HS-27A (cell line): ENCODE results near the gene GALR2.
"Not testable (repeated sequence)": the region's sequence is repeated elsewhere in the genome, so short reads cannot be mapped to it uniquely, and the experiment has no call there.

Source experiments
- DNase-seq: peaks from one replicate; pipeline ENCODE4 v3.0.0-alpha.2; 2012; ENCODE audit warnings: low read depth, missing footprints

Gene GALR2, protein sequence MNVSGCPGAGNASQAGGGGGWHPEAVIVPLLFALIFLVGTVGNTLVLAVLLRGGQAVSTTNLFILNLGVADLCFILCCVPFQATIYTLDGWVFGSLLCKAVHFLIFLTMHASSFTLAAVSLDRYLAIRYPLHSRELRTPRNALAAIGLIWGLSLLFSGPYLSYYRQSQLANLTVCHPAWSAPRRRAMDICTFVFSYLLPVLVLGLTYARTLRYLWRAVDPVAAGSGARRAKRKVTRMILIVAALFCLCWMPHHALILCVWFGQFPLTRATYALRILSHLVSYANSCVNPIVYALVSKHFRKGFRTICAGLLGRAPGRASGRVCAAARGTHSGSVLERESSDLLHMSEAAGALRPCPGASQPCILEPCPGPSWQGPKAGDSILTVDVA

DNA sequence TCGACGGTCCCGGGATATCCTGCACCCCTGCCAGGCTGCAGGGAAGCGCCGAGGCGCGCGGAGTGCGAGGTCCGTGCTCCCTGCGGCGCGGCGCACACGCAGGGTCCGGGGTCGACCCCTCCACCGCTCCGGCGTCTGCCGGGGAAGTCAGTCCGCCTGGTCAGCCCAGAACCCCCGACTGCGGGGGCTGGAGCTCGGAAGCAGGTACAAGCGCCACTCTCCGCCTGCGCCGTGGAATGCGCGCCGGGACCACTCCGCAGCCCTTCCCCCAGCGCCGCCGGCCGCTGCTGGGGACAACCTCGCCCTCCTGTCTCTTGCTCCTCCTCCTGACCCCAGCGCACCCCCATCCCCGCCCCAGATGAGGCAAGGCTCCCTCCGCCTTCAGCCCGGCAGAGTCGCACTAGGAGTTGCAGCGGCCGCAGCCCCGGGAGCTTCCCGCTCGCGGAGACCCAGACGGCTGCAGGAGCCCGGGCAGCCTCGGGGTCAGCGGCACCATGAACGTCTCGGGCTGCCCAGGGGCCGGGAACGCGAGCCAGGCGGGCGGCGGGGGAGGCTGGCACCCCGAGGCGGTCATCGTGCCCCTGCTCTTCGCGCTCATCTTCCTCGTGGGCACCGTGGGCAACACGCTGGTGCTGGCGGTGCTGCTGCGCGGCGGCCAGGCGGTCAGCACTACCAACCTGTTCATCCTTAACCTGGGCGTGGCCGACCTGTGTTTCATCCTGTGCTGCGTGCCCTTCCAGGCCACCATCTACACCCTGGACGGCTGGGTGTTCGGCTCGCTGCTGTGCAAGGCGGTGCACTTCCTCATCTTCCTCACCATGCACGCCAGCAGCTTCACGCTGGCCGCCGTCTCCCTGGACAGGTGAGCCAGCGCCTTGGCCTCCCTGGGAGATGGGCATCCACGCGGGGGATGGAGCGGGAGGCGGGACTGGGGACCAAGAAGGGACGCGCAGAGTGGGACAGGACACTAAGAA is at the start of gene GALR2:
GALR2 (plus strand) TSS at position 392 of the 974 bp plus-strand sequence; CDS start at position 495, 103 bp downstream.
- no peak for DNase-seq

DNA sequence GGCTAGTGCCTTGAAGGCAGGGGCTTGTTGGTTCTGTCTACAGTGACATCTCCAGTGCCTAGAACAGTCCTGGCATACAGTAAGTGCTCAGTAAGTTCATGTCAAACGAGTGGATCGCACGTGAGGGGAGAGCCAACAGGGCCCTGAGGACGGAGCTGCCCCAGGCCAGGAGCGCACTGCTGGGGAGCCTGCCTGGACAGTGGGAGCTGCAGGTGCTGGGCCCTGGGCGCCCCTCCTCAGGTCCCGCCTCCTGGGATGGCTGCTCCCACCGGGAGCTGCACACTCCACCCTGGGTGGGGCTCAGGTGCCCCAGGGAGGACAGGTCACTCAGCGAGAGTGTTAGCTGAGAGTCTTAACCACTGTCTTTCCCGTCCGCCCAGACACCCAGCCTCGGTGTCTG is 49.3 kb upstream of the GALR2 start:
- DNase-seq: no peak

DNA sequence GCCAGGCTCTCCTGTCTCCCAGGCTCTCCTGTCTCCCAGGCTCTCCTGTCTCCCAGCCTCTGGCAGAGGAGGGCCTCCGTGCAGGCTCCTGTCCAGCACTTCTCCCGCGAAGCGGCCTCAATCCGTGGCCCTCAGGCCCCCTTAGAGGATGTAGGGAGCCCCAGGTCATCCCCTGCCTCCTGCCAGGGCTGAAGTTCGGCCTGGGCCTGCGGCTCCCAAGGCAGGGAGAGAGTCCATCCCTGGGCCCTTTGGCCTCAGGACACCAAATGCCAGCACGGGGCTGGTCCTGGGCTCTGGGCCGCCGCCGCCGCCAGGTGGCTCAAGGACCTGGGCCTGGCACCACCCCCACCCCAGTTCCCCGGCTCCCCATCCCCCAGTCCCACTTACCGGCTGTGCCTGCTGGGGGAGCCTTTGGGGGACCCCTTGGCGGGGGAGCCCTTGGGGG is 47.8 kb upstream of the GALR2 start:
- no peak for DNase-seq

DNA sequence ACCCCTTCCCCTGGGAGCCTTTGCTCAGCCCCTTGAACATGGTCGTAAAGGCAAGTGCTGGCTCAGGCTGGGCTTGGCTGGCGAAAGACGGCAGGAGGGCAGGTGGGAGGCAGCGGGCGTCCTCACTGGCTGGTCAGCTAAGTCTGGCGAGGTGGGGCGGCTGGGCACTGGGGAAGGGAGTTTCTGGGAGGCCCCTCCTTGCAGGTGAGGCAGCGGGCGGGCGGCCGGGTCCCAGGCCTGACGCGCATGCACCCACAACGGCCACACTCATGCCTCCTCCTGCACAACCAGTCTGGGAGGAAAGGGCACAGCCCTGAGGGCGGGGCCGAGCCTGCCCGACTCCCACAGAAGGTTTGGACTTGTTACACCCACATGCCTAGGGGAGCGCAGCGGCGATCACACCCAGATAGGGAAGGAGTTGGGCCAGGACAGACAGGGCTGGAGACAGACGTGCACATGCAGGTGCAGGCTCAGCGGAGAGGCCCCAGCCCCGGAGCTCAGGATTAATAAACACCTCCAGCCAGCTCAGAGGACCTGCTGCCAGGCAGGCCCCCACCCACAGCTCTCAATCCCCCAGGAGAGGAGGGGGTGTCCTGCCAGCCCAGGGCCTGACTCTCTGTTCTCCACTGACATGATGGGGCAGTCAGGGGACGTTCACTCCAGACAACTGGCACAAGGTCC is 47.3 kb upstream of the GALR2 start, which contains the start of gene EVPL:
EVPL (minus strand) TSS at position 148 of the 681 bp plus-strand sequence; CDS start at position 40, 108 bp downstream.
- no peak for DNase-seq

DNA sequence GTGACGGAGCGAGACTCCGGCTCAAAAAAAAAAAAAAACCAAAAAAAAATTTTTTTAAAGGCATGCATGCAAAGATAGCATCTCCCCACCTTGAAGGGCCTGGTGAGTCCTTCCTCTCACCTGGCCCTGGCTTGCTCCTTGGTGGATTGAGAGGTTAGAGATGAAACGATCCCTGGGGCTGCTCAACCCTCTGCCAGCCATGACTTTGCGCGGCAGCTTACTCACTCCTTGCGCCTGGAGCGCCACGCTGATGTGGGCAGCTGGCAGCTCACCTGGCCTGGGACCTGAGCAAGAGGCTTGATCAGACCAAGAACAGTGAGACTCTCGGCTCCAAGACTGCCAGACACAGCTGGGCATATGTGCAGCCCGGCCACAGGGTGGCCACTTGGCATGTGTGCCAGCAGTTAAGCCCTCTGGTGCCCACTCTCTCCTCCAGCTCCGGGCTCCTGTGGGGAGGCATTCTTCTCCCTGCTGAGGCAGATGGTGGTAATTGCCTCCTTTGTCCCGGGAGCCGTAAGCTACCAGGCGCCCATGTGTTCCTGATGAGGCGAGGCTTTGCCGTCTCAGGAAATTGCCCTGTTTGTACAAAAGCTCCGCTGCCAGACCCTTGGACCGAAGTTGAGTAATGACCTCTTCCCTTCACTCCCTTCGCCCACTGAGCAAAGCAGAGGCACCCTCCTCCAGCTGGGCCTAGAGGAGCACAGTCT is 42.4 kb upstream of the GALR2 start:
- no peak for DNase-seq

DNA sequence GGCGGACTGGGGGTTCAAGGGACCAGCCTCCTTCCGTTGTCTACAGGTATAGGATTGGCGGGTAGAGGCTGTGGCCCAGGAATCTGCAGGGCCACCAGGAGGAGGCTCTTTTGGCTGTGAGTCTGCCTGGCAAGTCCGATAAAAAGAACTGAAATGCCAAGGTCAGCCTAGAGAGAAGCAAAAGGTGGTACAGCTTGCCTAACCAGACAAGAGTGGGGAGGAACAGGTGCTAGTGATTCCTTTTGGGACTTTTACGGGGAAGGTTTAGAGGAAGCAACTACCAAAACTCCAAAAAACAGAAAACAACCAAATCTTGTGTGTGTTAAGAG is 41.8 kb upstream of the GALR2 start:
- no peak for DNase-seq

DNA sequence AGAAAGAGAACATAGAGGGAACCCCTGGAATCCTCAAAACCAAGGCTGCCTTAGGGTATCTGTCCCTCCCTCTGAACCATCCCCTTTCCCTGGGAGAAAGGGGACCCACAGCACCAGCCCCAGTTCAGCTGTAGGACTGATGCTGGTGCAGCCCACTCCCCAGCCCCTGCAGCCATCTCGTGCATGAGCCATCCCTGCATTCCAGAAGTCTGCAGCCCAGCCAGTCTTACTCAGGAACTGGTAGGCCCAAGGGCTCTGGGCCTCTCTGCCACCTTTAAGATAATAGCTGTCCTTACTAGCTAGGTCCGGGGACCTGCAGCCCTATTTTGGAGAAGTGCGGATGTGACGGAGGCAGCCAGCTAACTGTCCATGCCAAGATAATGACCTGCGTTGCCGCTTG is 41.4 kb upstream of the GALR2 start:
- DNase-seq: no peak

DNA sequence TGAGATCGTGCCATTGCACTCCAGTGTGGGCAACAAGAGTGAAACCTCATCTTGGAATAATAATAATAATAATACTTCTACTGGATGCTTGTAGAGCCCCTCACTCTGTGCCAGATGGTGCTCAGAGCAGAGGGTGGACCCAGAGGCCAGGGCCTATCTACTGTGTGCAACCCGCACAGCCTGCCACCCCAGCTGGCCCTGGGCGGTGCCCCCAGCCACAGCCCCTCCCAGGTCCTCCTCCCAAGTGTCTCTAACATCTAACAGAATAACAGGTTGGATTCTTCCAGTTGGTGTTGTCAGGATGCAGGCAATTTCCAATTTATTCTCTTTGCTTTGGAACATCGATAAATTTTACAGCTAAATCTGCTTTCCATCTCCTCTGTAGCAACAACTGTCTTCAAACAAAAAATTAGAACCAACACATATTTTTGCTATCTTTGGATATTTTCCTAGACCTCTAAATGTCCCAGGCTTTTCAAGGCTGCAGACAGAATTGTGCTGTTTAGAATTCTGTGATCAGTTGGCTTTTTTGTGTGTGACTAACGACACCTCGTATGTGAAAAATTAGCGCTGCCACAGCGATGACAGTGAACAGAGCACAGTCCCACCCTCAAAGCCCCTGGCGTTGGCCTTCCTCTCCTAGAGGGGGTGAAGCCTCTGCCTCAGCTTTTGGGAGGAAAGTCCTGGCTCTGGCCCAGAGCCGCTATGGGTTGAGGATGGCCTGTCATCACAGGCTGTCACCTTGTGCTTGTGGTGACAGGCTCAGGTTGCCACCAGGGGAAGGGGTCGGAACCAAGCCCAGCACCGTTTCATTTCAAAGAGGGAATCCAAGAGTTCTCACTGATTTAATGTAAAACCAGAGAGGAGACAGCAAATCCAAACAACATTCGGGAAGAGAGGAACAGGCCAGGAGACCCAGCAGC is 39.9 kb upstream of the GALR2 start:
- DNase-seq: no peak

DNA sequence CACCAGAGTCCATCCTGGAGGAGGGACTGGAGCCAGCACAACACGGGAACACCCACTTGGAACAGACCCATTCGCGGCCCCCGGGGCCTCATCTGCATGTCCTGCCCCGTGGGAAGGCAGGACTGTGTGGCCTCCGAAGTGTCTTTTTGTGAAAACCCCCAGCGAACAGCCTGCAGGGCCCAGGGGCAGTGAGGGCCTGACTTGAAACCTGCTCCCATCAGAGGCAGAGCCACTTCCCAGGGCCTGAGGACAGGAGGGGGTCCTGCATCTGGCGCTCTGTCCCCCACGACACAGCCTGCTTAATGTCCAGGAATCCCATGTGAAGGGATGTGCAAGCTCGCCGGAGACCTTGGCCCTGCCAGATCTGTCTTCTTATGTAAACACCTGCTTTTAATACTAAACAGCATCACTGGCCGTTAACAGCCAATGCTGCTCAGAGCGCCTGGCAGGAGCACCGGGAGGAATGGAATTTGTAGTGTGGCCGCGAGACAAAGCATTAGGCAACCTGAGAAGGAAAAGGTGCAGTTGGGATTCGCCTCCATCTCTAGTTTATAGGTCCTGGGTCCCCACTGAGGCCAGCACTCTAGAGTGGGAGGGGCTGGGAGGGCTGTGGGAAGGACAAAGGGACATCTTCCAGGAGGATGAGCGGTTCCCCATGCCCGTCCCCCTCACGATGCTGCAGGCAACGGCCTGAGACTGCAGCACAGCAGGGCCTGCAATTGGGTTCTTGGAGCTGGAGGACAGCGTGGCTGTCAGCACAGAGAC is 37.9 kb upstream of the GALR2 start:
- DNase-seq: no peak

DNA sequence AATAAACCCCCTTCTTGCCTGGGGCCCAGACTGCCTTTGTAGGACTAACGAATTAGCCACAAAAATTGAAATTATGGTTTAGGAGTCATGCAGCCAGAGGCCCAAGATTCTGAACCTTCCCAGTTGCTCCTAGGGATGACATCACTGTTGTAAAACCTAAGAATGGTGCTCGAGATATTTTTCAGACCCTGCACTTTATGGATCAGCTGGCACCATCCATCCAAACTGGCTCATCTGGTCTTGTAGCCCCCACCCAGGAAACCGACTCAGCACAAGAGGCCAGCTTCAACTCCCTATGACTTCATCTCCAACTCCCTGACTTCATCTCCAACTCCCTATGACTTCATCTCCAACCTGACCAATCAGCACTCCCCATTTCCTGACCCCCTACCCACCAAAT is 36.5 kb upstream of the GALR2 start:
- no peak for DNase-seq

DNA sequence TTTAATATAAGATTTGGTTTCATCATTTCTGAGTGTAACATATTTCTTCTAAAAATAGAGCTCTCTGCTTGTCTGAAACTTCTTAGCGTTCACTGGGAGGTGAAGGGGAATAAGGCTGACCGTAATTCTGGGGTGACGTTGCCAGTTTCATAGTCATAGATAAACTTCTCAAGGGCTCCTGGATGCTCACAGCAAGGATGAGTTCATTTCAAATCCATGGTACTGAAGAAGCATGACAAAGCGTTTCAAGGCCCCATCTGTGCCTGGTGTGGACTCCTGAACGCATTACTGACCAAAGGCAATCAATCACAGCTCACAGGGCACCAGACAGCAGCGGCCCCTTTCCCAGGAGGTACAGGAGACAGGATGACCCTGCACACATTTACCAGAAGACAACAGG is 35.5 kb upstream of the GALR2 start:
- DNase-seq: no peak

DNA sequence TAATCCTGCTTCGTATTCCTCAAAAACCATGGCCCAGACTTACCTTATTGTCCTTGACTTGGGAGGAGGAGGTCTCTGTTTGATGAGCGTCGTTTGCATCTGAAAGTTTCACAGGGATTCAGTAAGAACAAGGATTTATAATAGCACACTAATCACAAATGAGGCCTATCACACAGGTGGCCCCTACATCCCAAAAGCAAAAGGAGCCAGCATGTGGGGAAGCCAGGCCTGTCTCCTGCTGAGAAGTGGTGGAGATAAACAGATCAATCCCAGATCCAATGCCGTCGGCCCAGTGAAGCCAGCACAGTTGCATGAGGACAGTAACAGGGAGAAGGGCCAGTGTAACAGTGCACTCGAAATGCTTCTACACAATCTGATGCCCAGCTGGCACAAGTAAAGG is 34.2 kb upstream of the GALR2 start:
- DNase-seq: no peak

DNA sequence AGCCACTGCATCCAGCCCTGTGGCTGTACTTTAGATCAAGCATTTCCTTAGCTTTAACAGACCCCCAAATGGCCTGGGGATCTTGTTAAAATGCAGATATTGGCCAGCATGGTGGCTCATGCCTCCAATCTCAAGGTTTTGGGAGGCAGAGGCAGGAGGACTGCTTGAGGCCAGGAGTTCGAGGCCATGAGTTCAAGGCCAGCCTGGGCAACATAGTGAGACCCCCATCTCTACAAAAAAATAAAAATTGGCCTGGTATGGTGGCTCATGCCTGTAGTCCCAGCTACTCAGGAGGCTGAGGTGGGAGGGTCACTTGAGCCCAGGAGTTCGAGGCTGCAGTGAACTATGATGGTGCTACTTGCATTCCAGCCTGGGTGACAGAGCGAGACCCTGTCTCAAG is 31.7 kb upstream of the GALR2 start:
- DNase-seq: not testable (repeated sequence)

DNA sequence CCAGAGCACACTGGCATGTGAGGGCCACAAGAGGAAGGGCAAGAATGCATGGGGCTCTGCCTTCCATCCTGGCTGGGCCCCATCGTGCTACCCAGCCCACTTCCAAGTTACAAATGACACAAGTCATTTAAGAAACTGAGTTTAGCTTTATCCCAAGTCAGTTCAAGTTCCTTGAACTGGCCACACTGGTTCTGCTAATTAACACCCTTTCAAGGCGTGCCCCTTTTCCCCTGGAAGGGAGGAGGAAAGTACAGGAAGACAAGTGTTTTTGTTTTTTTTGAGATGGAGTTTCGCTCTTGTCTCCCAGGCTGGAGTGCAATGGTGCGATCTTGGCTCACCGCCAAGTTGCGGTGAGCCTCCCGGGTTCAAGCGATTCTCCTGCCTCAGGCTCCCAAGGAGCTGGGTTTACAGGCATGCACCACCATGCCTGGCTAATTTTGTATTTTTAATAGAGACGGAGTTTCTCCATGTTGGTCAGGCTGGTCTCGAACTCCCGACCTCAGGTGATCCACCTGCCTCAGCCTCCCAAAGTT is 30.0 kb upstream of the GALR2 start:
- DNase-seq: not testable (repeated sequence)

DNA sequence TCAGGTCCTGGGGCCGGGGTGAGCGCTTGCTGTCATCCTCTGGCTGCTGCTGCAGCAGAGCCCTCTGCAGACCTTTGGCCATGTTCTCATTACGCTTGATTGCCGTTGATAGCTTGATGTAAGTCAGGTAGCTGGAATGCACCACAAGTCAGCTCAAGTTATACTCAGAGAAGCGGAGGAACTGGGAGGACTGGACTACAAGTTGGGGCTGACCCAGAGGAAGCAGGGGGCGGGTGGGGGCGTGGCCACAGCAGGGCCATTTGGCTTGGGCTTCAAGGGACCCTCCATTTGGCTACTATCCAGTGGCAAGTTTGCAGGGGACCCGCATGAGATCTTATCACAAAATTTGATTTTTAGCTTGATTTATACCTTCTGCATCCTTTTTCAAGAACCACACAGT is 28.5 kb upstream of the GALR2 start:
- DNase-seq: no peak

DNA sequence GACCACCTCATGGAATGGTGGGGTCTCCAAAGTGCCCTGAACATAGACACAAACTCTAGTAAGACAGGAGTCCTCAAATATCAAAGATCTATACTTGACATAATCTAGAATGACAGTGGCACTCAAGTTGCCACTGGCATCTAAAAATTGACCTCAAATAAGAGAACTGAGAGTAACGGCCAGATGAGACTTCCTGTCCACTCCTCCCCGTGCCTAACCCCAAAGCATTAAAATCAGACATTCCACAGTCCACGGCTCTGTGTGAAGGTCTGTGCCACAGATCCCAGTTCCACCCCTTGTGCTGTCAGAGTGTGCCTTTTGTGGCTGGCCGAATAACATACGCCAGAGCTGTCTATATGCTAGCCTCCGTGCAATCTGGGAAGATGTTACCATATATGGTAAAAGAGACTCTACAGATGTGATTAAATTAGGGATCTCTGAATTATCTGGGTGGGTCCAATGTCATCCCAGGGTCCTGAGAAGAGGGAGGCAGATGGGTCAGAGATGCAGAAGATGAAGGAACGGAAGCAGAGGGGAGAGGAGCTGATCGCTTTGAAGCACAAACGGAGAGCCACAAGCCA is 26.5 kb upstream of the GALR2 start:
- no peak for DNase-seq

DNA sequence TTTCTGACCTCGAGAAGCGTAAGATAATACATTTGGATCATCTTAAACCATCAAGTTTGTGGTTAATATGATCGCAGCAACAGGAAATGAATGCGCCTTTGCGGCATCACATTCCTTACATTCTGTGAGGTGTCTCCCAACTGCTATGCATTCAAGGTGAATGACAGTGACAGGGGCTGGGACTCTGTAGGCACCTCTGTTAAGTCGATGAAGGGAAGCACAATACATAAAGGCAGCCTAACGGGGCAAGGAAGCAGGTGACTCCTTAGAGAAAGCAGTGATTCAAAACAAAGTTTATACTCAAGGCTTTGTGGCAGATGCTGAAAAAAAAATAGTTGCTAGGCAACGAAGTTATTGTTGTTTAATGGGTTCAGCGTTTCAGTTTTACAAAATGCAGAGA is 25.9 kb upstream of the GALR2 start:
- no peak for DNase-seq

DNA sequence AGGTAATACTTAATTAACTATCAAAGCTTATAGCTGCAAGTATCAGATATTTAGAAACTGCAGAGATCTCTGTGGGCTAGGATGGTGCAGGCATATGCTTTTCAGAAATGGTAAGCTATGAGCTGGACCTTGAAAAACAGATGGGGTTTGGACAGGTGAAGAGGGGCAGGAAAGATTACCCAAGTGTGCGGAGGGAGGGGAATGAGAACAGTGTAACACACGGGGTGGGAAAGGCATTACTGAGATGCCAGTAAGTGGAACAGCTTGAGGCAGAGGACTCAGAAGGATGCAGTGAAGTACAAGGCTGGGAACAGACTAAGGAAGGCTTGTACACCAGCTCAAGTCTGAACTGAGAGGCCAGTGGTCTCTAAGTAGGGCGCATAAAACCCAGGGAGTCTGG is 25.3 kb upstream of the GALR2 start:
- DNase-seq: no peak

DNA sequence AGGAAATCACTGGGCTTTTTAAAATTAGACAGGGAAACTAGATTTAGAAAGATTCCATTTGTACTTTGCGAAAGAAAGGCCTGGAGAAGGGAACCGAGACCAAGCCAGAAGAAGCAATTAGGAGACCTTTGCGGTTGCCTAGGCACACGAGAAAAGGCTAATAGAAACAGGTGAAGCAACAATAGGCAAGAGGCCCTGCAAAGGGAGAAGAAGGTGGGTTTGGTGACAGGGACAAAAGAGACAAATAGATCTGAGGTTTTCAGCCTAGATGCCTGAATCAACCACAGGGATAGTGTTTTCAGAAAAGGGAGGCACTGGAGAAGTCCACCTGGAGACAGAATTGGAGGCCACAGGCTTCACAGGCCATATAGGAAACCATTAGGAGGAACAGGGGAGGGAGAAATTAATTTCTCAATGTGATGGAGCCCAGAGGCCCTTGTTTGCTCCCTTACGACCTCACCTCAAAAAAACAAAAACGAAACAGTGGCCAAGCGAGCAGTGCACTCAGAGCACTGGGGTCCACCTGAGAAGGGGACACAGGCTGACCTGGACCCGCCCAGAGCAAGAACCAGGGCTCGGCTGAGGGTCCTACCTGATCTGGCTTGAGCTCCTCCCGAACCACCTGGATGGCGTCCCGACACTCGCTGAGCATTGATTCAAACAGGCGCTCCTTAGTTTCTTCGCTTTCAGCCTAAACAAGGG is 24.6 kb upstream of the GALR2 start:
- no peak for DNase-seq
